Embryonic facial prominence (tissue), 1 donor: ENCODE data around the gene CLOCK.
"Not testable (repeated sequence)": the region's sequence is repeated elsewhere in the genome, so short reads cannot be mapped to it uniquely, and the experiment has no call there.

Experiments
- DNase-seq: peaks from one replicate; pipeline ENCODE4 v3.0.0-alpha.2; 2016; ENCODE audit errors: extremely low spot score

Gene CLOCK, protein sequence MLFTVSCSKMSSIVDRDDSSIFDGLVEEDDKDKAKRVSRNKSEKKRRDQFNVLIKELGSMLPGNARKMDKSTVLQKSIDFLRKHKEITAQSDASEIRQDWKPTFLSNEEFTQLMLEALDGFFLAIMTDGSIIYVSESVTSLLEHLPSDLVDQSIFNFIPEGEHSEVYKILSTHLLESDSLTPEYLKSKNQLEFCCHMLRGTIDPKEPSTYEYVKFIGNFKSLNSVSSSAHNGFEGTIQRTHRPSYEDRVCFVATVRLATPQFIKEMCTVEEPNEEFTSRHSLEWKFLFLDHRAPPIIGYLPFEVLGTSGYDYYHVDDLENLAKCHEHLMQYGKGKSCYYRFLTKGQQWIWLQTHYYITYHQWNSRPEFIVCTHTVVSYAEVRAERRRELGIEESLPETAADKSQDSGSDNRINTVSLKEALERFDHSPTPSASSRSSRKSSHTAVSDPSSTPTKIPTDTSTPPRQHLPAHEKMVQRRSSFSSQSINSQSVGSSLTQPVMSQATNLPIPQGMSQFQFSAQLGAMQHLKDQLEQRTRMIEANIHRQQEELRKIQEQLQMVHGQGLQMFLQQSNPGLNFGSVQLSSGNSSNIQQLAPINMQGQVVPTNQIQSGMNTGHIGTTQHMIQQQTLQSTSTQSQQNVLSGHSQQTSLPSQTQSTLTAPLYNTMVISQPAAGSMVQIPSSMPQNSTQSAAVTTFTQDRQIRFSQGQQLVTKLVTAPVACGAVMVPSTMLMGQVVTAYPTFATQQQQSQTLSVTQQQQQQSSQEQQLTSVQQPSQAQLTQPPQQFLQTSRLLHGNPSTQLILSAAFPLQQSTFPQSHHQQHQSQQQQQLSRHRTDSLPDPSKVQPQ

GRCh38 chr4:55546756-55547465 lies at the start of gene CLOCK:
Gene CLOCK (minus strand): TSS chr4:55546909. CDS start chr4:55482785, 64,124 bp downstream.
- peak; percentile 76 for DNase-seq

- DNase-seq: no peak
Observed at GRCh38 chr4:55592014-55592413, 45.3 kb upstream of the CLOCK start, which contains the start of gene PDCL2. Gene PDCL2 (minus strand): TSS chr4:55592245. CDS start chr4:55592109, 136 bp downstream.

DNA sequence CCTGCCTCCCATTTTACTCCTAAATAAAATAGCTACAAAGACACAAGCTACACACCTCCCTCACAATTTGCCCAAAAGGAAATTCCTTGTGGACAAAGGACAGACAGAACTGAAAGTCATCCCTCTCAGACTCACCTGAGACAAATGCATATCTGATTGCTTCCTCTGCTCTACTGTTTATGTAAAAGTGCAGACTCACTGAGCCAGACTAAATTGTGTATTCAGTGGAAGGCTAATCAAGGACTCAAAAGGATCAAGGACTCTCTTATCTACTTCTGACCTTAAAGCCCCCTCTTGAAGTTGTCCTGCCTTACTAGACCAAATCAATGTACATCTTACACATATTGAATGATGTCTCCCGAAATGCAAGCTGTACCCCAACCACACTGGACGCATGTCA lies 41.5 kb upstream of the CLOCK start:
- DNase-seq: no peak

DNA sequence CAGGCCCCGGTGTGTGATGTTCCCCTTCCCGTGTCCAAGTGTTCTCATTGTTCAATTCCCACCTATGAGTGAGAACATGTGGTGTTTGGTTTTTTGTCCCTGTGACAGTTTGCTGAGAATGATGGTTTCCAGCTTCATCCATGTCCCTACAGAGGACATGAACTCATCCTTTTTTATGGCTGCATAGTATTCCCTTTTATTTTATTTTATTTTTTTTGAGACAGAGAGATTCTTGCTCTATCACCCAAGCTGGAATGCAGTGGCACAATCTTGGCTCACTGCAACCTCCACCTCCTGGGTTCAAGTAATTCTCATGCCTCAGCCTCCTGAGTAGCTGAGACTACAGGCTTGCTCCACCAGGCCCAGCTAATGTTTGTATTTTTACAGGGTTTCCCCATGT lies 36.1 kb upstream of the CLOCK start:
- not testable (repeated sequence) for DNase-seq

DNA sequence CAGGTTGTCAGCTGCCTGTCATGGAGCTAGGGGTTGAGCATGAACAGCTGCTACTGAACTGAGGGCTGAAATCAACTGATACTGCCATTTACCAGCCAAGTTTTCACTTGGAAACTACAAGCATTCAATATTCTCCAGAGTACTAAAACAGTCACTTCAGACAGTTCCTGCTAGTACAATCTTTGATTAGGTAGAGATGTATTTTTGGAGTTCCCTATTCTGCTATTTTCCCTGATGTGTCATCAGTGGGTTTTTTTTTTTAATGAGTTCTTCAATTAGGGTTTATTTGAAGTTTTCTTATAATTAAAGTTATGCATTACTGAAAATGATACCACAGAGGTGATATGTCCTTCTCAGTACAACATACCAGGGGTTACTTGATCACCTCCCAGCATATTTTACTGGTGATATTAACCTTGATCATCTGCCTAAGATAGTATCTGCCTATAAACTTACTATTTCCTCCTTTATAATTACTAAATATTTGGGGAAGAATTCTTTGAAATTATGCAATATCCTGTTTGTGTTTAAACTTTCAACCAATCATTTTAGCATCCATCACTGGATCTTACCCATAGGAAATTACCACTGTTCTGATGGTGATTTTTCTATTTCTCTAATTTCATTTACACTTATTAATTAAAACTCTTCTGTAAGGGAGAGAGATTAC lies 31.8 kb upstream of the CLOCK start:
- no peak for DNase-seq

- no peak for DNase-seq
Observed at GRCh38 chr4:55575513-55575912, 28.8 kb upstream of the CLOCK start.

GRCh38 chr4:55574252-55574651 lies 27.5 kb upstream of the CLOCK start:
- no peak for DNase-seq

DNA sequence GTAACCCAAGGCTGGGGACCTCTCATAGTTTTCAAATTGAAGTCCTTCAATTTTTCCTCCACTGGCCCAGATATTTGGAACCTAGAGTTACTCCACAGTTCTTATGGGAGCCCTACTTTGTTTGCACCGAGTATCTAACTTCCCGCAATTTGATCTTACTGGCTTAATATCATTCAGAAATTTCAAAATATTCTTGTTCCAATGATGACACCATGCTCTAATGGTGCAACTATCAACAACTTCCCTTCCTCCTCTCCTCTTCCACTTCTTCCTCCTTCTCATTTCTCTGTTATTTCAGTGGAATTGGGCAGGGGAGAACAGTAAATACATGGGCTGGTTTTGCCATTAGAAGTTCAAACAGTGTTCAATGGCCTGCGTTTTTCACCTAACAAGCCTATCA lies 25.1 kb upstream of the CLOCK start:
- no peak for DNase-seq

DNA sequence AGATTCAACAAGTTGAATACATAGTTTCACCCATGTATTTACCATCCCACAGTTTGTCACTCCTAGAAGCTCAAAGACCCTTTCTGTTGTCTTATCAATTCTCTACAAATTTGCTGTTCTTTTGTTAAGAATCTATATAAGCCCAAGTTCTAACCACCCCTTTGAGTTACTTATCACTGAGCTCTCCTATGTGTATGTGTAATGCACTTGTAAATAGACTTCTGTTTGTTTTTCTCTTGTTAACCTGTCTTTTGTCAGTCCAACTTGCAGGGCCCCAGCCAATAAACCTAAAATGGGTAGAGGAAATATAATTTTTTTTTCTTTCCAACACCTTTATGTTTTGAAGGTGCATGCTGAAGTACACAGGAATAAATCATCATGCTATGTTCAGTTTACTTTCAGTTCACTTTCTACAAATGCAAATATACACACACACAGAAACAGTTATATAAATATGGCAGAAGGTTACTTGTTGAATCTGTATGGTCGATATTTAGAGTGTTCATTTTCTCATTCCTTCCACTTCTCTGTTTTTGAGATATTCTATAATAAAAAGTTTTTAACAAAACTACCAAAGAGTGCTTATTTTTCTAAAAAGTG lies 22.3 kb upstream of the CLOCK start:
- DNase-seq: no peak

- DNase-seq: no peak
Observed at GRCh38 chr4:55561889-55562288, 15.2 kb upstream of the CLOCK start.

DNA sequence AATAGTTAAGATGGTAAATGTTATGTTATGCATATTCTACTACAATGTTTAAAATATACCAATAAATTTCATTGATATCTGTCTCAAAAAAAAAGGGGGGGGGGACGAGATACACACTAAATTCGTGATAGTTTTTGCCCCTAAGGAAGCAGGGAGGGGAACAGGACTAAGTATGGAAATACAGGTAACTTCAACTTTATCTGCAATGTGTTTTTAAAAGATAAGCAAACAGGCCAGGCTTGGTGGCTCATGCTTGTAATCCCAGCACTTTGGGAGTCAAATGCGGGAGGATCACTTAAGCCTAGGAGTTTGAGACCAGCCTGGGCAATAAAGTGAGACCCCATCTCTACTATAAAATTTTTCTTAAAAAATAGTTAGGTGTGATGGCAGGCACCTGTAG lies 13.4 kb upstream of the CLOCK start:
- DNase-seq: no peak

DNA sequence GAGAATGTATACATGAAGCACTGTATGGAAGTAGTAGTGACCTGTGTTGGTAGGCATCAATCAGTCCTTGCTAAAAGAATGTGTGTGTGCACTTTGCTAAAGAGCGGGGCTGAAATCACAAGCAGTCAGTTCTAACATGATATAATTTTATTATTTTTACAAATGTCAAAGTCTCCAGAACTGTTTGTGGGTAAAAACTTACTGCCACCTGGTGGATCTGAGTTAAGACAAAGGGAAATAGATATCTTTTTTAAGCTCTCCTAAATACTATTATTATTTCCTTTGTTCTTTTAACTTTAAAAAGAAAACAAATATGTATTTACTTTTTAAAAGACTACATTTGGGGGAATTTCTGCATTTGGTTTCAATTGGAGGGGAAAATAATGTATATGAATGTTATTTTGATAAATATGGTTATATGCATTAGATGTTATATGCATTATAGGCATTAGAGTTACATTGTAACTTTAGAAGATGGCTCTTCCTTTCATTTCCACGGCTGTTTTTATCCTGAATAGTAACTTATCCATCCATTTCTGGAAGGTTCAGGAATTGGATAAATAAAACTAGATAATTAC lies 7.8 kb upstream of the CLOCK start:
- no peak for DNase-seq

DNA sequence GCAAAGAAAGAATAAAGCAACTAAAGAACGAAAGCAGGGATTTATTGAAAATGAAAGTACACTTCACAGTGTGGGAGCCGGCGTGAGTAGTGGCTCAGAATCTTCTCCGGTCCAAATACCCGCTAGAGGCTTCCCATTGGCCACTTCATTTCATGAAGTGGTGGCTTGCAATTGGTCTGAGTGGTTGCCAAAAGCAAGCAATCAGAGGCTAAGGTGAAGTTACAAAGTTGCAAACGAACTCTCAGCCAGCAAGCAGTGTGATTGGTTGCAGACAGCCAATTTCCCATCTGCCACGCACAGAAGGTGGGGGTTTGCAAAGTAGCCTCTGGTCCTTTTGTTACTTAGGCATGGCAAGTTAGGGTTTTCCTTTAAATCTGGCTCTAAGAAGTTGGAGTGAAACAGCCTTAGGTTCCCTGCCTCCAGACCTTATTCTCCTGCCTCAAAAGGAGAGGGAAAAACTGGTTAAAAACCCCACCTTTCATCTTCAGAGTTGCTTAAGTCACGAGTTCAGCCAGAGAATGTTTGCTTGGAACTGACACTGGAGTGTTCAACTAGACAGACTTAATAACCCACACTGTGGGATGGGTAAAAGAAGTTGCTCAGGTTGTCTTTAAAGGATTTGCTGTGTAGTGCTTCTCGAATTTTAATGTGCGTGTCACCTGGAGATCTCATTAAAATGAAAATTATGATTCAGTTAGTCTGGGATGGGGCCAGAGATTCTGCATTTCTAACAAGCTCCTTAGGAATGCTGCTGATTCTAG lies 6.9 kb upstream of the CLOCK start:
- DNase-seq: no peak

DNA sequence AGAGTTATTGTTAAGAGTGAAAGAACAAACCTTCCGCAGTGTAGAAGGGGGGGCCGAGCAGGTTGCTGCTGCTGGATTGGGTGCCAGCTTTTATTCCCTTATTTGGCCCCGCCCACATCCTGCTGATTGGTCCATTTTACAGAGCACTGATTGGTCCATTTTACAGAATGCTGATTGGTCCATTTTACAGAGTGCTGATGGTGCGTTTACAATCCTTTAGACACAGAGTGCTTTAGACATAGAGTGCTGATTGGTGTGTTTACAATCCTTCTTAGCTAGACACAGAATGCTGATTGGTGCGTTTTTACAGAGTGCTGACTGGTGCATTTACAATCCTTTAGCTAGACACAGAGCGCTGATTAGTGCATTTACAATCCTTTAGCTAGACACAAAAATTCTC lies 5.3 kb upstream of the CLOCK start:
- DNase-seq: not testable (repeated sequence)

DNA sequence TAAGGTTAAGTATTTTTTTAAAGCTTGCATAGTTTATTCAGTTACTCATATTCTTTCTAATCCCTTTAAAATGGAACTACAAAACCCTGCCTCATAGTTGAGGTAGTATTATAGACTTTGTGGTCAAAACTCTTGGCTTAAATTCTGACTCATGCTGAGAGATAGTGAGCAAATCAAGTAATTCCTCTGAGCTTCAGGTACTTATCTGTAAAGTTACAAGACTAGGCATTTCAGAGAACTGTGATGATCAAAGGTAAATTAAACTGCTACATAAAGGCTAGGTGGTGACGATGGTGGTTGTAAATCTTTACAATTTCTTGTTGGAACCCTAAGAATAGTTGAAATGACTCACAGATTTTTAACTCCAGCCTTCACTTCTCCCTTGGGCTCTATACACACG lies 3.2 kb upstream of the CLOCK start:
- no peak for DNase-seq

DNA sequence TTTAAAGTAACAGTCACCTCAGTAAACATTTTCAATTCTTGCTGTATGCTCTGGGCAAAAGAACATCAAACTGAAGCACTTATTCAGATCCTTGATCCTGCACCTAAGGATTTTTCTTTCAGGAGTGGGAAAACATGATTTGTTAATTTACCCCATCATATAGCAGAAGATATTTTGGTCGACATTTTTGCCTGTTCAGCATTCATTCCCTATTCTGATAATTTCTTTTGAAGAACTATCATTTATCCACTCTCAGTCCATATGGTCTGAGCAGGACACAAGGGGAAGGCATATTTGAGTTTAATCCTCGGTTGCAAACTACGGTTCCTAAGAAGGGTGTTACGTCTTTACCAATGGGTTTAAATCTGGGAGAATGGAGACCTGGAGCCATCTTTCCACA lies 1.2 kb upstream of the CLOCK start:
- no peak for DNase-seq

DNA sequence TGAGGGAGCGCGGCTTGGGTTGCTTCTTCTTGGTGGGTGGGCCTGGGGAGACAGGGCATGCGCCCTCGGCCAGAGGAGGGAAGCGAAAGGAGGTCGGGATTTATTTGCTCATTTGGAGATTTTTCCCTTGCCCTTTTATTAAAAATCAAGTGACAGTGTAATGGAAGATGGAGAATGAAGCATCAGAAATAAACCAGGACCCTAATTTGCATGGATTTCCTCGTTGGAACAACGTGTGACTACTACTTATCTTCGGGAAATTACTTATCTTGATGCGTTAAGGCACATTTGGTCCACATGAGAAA lies 709 bp upstream of the CLOCK start:
- no peak for DNase-seq

DNA sequence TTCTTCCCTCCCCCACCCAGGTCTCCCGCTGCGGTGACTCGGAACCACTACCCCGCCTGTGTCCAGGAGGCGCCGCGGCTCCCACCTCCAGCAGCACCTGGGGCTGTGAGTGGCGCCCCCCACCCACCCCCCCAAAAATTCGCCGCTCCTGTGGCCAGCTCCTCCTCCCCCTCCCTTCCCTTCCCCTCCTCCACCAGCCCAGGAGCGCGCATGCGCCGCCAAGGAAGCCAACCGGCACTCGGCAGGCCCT lies 278 bp downstream of the CLOCK start:
- no peak for DNase-seq

- DNase-seq: peak; percentile 71
Observed at GRCh38 chr4:55545641-55546505, 836 bp downstream of the CLOCK start.

DNA sequence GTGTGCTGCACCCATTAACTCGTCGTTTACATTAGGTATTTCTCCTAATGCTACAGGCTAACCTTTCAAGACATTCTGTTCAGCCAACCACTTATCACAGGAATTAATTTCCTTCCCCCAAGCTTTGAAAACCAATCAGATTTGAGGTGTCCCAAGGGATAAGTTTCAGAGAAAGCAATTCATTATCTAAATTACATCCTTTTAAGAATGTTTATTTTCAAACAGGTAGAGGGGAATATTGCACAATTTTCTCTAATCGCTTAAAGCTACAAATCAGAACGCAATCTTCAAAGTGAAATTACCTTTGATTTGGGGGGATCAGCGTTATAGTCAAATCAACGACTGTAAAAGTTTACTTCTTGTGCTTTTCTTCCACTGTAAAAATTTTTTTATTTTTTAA lies 1.6 kb downstream of the CLOCK start:
- no peak for DNase-seq
